K562 (cell line): Measurements from ENCODE around the gene ZKSCAN8. TPM values are rescaled to one million over a fixed set of nuclear protein-coding genes. Genes with fewer than 3 reads are reported as not detected.

ENCODE experiments used
- AFF1 ChIP-seq, 2 experiments: fragments of 450-650 bp; IDR thresholded peaks; 2 replicates each; pipeline ENCODE4 v1.6.1; 2018; ENCODE audit warnings: mild to moderate bottlenecking in 2 of 2, low read depth in 1 of 2; ENCODE audit not compliant: partially characterized antibody in 2 of 2
- ARID4B ChIP-seq: sonication (generic); formaldehyde crosslinking; IDR thresholded peaks from 2 replicates; pipeline ENCODE4 v1.8.0; 2022; ENCODE audit warnings: mild to moderate bottlenecking, missing genetic modification reagents
- BCL6 ChIP-seq: fragments of 250-450 bp; sonication (Bioruptor Pico); IDR thresholded peaks from 2 replicates; pipeline ENCODE4 v1.4.0; 2020
- COPS2 ChIP-seq: fragments of 450-650 bp; conservative IDR thresholded peaks from 2 replicates; pipeline ENCODE4 v1.6.1; 2016; ENCODE audit warnings: mild to moderate bottlenecking, moderate library complexity
- DIDO1 ChIP-seq: fragments of 450-650 bp; IDR thresholded peaks from 2 replicates; pipeline ENCODE4 v1.6.1; 2016; ENCODE audit warnings: low read depth, missing biosample characterization, missing genetic modification characterization
- ELK1 ChIP-seq: sonication (generic); formaldehyde crosslinking; IDR thresholded peaks from 2 replicates; pipeline ENCODE4 v1.8.1; 2022; ENCODE audit warnings: missing genetic modification reagents
- ETV1 ChIP-seq: fragments of 450-650 bp; conservative IDR thresholded peaks from 2 replicates; pipeline ENCODE4 v1.6.1; 2016; ENCODE audit warnings: missing genetic modification characterization, control low read depth, low read depth, missing compliant biosample characterization
- HCFC1 ChIP-seq: IDR thresholded peaks from 2 replicates; pipeline ENCODE4 v1.6.1; 2012; ENCODE audit warnings: low read depth, low read length, improper control_type of control experiment
- KDM2B ChIP-seq: fragments of 250-450 bp; sonication (Bioruptor Pico); IDR thresholded peaks from 2 replicates; pipeline ENCODE4 v1.8.0; 2021; ENCODE audit warnings: mild to moderate bottlenecking, moderate library complexity
- MYC ChIP-seq, 2 experiments: fragments of 250-450 bp in 1 of 2; sonication (Bioruptor Pico) in 1 of 2; IDR thresholded peaks; 2 replicates each; pipeline versions ENCODE4 v1.5.1 to v1.6.1; 2012 to 2021; ENCODE audit warnings: low read depth in 2 of 2, borderline replicate concordance in 1 of 2, improper control_type of control experiment in 1 of 2, low read length in 1 of 2, mild to moderate bottlenecking in 1 of 2, moderate library complexity in 1 of 2
- NRF1 ChIP-seq, 2 experiments: fragments of 450-650 bp; IDR thresholded peaks in 1 of 2; conservative IDR thresholded peaks in 1 of 2; 2 replicates each; pipeline ENCODE4 v1.6.1; 2014; ENCODE audit warnings: mild to moderate bottlenecking in 2 of 2
- PCBP2 ChIP-seq: fragments of 200-400 bp; formaldehyde crosslinking; IDR thresholded peaks from 2 replicates; pipeline ENCODE4 v1.6.1; 2018; ENCODE audit warnings: low read length, low read depth, mild to moderate bottlenecking, moderate library complexity; ENCODE audit not compliant: poor library complexity, severe bottlenecking
- SMC3 ChIP-seq: conservative IDR thresholded peaks from 2 replicates; pipeline ENCODE4 v1.6.1; 2011; ENCODE audit warnings: low read depth, low read length, improper control_type of control experiment; ENCODE audit not compliant: insufficient read depth
- TRIM28 ChIP-seq: fragments of 450-650 bp; IDR thresholded peaks from 2 replicates; pipeline ENCODE4 v1.6.1; 2017
- ZNF395 ChIP-seq: fragments of 200-800 bp; sonication (Bioruptor generic); IDR thresholded peaks from 2 replicates; pipeline ENCODE4 v1.6.1; 2017; ENCODE audit warnings: missing genetic modification characterization, missing compliant biosample characterization
- ZNF445 ChIP-seq: fragments of 250-450 bp; sonication (Bioruptor Pico); IDR thresholded peaks from 2 replicates; pipeline ENCODE4 v1.4.0; 2020; ENCODE audit warnings: low read depth, mild to moderate bottlenecking, moderate library complexity
- ZNF695 ChIP-seq: fragments of 450-650 bp; formaldehyde crosslinking; IDR thresholded peaks from 2 replicates; pipeline ENCODE4 v1.4.0; 2020; ENCODE audit warnings: mild to moderate bottlenecking, moderate library complexity
- polyA plus RNA-seq, 8 experiments: library from polyadenylated mRNA; depleted of rRNA in 4 of 8; stranded (reverse) in 5 of 8; unstranded in 3 of 8; fragments of >200 nt; fragmentation: Nextera tagmentation in 2 of 8; fragmentation: Illumina TruSeq in 1 of 8; extraction: Ambion mirVana in 2 of 8; extraction: Trizol in 1 of 8; gene quantifications; 2 replicates each; pipeline versions ENCODE4 v1.2.1 to v1.2.3, GENCODE V29; 2011 to 2014; ENCODE audit warnings: inconsistent platforms in 1 of 8, missing spikeins in 1 of 8
- total RNA-seq, 7 experiments: library from RNA; depleted of rRNA in 6 of 7; stranded (reverse); fragments of >200 nt in 6 of 7; fragmentation: Illumina TruSeq in 2 of 7; extraction: Trizol in 2 of 7; gene quantifications; 2 replicates each; pipeline versions ENCODE4 v1.2.1 to v1.2.3, GENCODE V29; 2011 to 2021; ENCODE audit warnings: low replicate concordance in 1 of 7

Gene ZKSCAN8
- total and polyA plus RNA-seq, 9 of the 15 experiments (the other 6 are each of a cell fraction or from before 2014, with no cell fraction given): 3.3 to 37.7 (median 21.7) TPM

GRCh38 chr6:28137505-28137981 is 4.1 kb upstream of the ZKSCAN8 start (continued):
- no peak for TF ChIP-seq ARID4B (CRISPR knock-in tag)
- TF ChIP-seq ZNF395 (CRISPR knock-in tag): peak; percentile 74; the same call in 1 of the 2 replicates
- no peak for TF ChIP-seq ZNF445
- no peak for TF ChIP-seq BCL6
- 0 out of 4 replicates have a peak, but pooled peaks of 1 of the 2 experiments have one; percentile 2 for TF ChIP-seq NRF1 (conservative IDR thresholded peaks at IDR 0.05 in 1 of 2, IDR thresholded peaks at IDR 0.05 in 1 of 2)
- TF ChIP-seq DIDO1 (tag): no peak
- TF ChIP-seq MYC (IDR thresholded peaks at IDR 0.05; ENCODE audit: low read depth, low read length): no peak
- no peak for TF ChIP-seq MYC (CRISPR knock-in tag; IDR thresholded peaks at IDR 0.05; ENCODE audit: borderline replicate concordance, low read depth)
- no peak for TF ChIP-seq ZNF695 (CRISPR knock-in tag)
- no peak for TF ChIP-seq HCFC1
- no peak for TF ChIP-seq KDM2B (CRISPR knock-in tag)
- no peak for TF ChIP-seq SMC3
- TF ChIP-seq TRIM28: 0 out of 2 replicates have a peak, but pooled peaks have one; percentile 14
- no peak for TF ChIP-seq ELK1
- no peak for TF ChIP-seq PCBP2
- no peak for TF ChIP-seq COPS2
- TF ChIP-seq ETV1 (tag): peak; percentile 45; the same call in 1 of the 2 replicates
- peak in 1 of 2 experiments; percentile 28 for TF ChIP-seq AFF1 (IDR thresholded peaks at IDR 0.05; ENCODE audit: low read depth in 1 of 2, partially characterized antibody in 2 of 2)
